ENCODE measurements around the gene TTC36. TPM values are rescaled to one million over a fixed set of nuclear protein-coding genes. Genes with fewer than 3 reads are reported as not detected.

Gene TTC36
- total RNA-seq, 1 experiment from 2014 or later: 1.2 TPM

DNA sequence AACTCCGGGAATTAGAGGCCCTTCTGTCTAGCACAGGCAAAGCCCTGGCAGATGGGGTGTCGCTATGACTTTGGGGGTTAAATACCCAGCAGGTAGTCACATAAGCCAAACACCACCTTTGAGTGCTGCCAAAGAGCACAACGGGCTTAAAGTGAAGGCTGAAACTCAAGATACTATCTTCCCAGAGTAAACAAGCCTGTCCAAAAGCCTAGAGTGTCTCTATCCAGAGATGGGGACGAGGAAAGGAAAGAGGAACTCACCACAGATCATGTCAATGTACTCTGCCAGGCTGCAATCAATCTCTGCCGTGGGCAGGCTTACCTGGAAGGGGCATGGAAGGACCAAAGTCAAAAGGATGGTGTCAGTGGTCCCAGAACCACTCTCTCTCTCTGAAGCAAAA lies 18.3 kb downstream of the TTC36 start:
- H3K27ac ChIP-seq (ENCODE audit: low read length): no peak overlapping the region
- no peaks in the 10 kb centered on the region for H3K9me3 ChIP-seq (ENCODE audit: control insufficient read depth, insufficient read depth, low read depth, low read length)
- no peaks in the 10 kb centered on the region for H3K4me1 ChIP-seq (ENCODE audit: control insufficient read depth, insufficient read depth, low read length)
- DNase-seq (ENCODE audit: low read depth, low spot score) (no peak), ATAC-seq (no peak)
- BruUV-seq (replicated peaks): no TSS peak
- ChIA-PET CTCF (no interaction called here), POLR2A (no interaction called here)
- H3K36me3 ChIP-seq (ENCODE audit: control insufficient read depth, insufficient read depth, low read length): no peaks in the 10 kb centered on the region
- in situ Hi-C loops (cut with HindIII; ENCODE audit: low pct_unique_long_range_greater_than_20kb, low sequenced_read_pairs) (no loop called here), intact Hi-C loops (cut with micrococcal nuclease; ENCODE audit: unreplicated experiment) (no loop called here)
- no peaks in the 10 kb centered on the region for H3K27me3 ChIP-seq (ENCODE audit: control insufficient read depth, insufficient read depth, low read length)
- TF ChIP-seq POLR2AphosphoS5 (IDR thresholded peaks at IDR 0.05; ENCODE audit: low read depth, low read length): no peak
- no peak for TF ChIP-seq TCF7L2 (IDR thresholded peaks at IDR 0.05; ENCODE audit: low read depth, low read length)
- TF ChIP-seq, protein P1, sequence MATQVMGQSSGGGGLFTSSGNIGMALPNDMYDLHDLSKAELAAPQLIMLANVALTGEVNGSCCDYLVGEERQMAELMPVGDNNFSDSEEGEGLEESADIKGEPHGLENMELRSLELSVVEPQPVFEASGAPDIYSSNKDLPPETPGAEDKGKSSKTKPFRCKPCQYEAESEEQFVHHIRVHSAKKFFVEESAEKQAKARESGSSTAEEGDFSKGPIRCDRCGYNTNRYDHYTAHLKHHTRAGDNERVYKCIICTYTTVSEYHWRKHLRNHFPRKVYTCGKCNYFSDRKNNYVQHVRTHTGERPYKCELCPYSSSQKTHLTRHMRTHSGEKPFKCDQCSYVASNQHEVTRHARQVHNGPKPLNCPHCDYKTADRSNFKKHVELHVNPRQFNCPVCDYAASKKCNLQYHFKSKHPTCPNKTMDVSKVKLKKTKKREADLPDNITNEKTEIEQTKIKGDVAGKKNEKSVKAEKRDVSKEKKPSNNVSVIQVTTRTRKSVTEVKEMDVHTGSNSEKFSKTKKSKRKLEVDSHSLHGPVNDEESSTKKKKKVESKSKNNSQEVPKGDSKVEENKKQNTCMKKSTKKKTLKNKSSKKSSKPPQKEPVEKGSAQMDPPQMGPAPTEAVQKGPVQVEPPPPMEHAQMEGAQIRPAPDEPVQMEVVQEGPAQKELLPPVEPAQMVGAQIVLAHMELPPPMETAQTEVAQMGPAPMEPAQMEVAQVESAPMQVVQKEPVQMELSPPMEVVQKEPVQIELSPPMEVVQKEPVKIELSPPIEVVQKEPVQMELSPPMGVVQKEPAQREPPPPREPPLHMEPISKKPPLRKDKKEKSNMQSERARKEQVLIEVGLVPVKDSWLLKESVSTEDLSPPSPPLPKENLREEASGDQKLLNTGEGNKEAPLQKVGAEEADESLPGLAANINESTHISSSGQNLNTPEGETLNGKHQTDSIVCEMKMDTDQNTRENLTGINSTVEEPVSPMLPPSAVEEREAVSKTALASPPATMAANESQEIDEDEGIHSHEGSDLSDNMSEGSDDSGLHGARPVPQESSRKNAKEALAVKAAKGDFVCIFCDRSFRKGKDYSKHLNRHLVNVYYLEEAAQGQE (IDR thresholded peaks at IDR 0.05; ENCODE audit: insufficient read depth in 1 of 2, low read depth in 2 of 2, low read length in 1 of 2): no peak
- TF ChIP-seq, protein P2, sequence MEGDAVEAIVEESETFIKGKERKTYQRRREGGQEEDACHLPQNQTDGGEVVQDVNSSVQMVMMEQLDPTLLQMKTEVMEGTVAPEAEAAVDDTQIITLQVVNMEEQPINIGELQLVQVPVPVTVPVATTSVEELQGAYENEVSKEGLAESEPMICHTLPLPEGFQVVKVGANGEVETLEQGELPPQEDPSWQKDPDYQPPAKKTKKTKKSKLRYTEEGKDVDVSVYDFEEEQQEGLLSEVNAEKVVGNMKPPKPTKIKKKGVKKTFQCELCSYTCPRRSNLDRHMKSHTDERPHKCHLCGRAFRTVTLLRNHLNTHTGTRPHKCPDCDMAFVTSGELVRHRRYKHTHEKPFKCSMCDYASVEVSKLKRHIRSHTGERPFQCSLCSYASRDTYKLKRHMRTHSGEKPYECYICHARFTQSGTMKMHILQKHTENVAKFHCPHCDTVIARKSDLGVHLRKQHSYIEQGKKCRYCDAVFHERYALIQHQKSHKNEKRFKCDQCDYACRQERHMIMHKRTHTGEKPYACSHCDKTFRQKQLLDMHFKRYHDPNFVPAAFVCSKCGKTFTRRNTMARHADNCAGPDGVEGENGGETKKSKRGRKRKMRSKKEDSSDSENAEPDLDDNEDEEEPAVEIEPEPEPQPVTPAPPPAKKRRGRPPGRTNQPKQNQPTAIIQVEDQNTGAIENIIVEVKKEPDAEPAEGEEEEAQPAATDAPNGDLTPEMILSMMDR (IDR thresholded peaks at IDR 0.05): no peak
- H3K4me3 ChIP-seq (ENCODE audit: low read depth in 2 of 2, low read length in 2 of 2): no peak overlapping the region

DNA sequence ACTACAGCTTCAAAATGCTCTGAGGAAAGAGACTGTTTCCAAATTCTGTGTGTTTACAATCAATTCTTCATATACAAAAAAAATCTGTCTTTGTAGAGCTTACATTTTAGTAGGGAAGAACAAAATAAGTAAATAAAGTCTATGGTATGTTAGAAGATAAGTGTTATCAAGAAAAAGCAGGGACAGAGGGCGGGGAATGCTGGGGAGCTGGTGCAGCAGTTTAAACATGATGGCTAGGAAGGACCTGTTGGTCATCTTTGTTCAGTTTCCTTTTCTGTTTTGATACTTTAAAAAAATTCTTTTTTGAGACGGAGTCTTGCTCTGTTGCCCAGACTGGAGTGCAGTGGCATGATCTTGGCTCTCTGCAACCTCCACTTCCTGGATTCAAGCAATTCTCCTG lies 19.9 kb downstream of the TTC36 start:
- ChIA-PET POLR2A (interaction anchor here (0.7 kb wide), 1 partner anchor 149 kb away, joined by 7 read pairs; no protein-coding TSS in a partner anchor), CTCF (no interaction called here)
- intact Hi-C loops (cut with micrococcal nuclease; ENCODE audit: unreplicated experiment): no loop called here
- no peak for ATAC-seq
- Histone ChIP-seq H3K27me3 (ENCODE audit: control insufficient read depth, insufficient read depth, low read length) (no peaks in the 10 kb centered on the region), H3K27ac (ENCODE audit: low read length) (no peak overlapping the region), H3K4me1 (ENCODE audit: control insufficient read depth, insufficient read depth, low read length) (no peaks in the 10 kb centered on the region), H3K36me3 (ENCODE audit: control insufficient read depth, insufficient read depth, low read length) (no peaks in the 10 kb centered on the region), H3K9me3 (ENCODE audit: control insufficient read depth, insufficient read depth, low read depth, low read length) (no peaks in the 10 kb centered on the region), H3K4me3 (ENCODE audit: low read depth in 2 of 2, low read length in 2 of 2) (no peak overlapping the region)
- no peak for DNase-seq (ENCODE audit: low read depth, low spot score)
- no TSS peak for BruUV-seq (replicated peaks)
- in situ Hi-C loops (cut with HindIII; ENCODE audit: low pct_unique_long_range_greater_than_20kb, low sequenced_read_pairs): no loop called here
- no peak for TF ChIP-seq TCF7L2 (IDR thresholded peaks at IDR 0.05; ENCODE audit: low read depth, low read length)
- no peak for TF ChIP-seq POLR2AphosphoS5 (IDR thresholded peaks at IDR 0.05; ENCODE audit: low read depth, low read length)
- TF ChIP-seq SIN3A (IDR thresholded peaks at IDR 0.05; ENCODE audit: borderline replicate concordance, insufficient read depth, low read depth, low read length): no peak
- TF ChIP-seq, protein P2 (IDR thresholded peaks at IDR 0.05): no peak
- TF ChIP-seq, protein P1 (IDR thresholded peaks at IDR 0.05; ENCODE audit: insufficient read depth in 1 of 2, low read depth in 2 of 2, low read length in 1 of 2): no peak

All from Panc1 (cell line).